SU-DHL-6 (cell line): Measurements from ENCODE around the gene EPB41L4B.

Experiments
- H2AFZ ChIP-seq: fragments of 200-600 bp; sonication (generic); 2 replicates; pipeline ENCODE4 v1.6.1; 2014; ENCODE audit warnings: low read depth, mild to moderate bottlenecking, moderate library complexity, mixed read lengths, antibody characterized with exemption, low read length; ENCODE audit not compliant: severe bottlenecking
- H3F3A ChIP-seq: fragments of 200-600 bp; shearing (Covaris generic); 2 replicates; pipeline ENCODE4 v1.6.0; 2016; ENCODE audit warnings: antibody characterized with exemption, mild to moderate bottlenecking; ENCODE audit not compliant: insufficient read depth
- H3K27ac ChIP-seq: fragments of 200-600 bp; sonication (generic); 2 replicates; pipeline ENCODE4 v1.5.1; 2016; ENCODE audit warnings: low read depth, mild to moderate bottlenecking, low read length, moderate library complexity, mixed read lengths
- H3K27me3 ChIP-seq: fragments of 200-600 bp; sonication (generic), shearing (Covaris generic); 2 replicates; pipeline ENCODE4 v1.6.0; 2014; ENCODE audit warnings: mild to moderate bottlenecking, low read length
- H3K36me3 ChIP-seq: fragments of 200-600 bp; sonication (generic); 2 replicates; pipeline ENCODE4 v1.6.1; 2014; ENCODE audit warnings: mild to moderate bottlenecking, low read length, mixed read lengths
- H3K4me2 ChIP-seq: fragments of 300-600, 200-600 bp; shearing (Covaris generic), sonication (generic); 2 replicates; pipeline ENCODE4 v1.6.0; 2014; ENCODE audit warnings: low read length, low read depth, mild to moderate bottlenecking; ENCODE audit not compliant: poor library complexity, severe bottlenecking
- H3K4me3 ChIP-seq: fragments of 200-600 bp; sonication (generic); 2 replicates; pipeline ENCODE4 v1.5.1; 2014; ENCODE audit warnings: antibody characterized with exemption, low read length, mild to moderate bottlenecking, mixed read lengths; ENCODE audit not compliant: insufficient read depth, poor library complexity, severe bottlenecking
- H3K79me2 ChIP-seq: fragments of 200-600 bp; sonication (generic); 2 replicates; pipeline ENCODE4 v1.6.1; 2014; ENCODE audit warnings: mild to moderate bottlenecking, low read length, moderate library complexity; ENCODE audit not compliant: insufficient read depth
- H3K9ac ChIP-seq: fragments of 200-600 bp; sonication (generic); 2 replicates; pipeline ENCODE4 v1.7.0; 2014; ENCODE audit warnings: mild to moderate bottlenecking, low read length
- H3K9me2 ChIP-seq: fragments of 200-600 bp; sonication (generic); replicated peaks from 2 replicates; pipeline ENCODE4 v1.6.1; 2014; ENCODE audit warnings: low read length; ENCODE audit not compliant: insufficient read depth
- H3K9me3 ChIP-seq: fragments of 200-600 bp; sonication (generic); 2 replicates; pipeline ENCODE4 v1.6.1; 2014; ENCODE audit warnings: low read length, mixed read lengths; ENCODE audit not compliant: insufficient read depth
- H4K20me1 ChIP-seq: fragments of 200-600 bp; sonication (generic); 2 replicates; pipeline ENCODE4 v1.6.1; 2014; ENCODE audit warnings: low read depth, mild to moderate bottlenecking, antibody characterized with exemption, low read length, moderate library complexity, mixed read lengths
- EZH2phosphoT487 ChIP-seq: fragments of 200-600 bp; sonication (generic), shearing (Covaris generic); conservative IDR thresholded peaks from 2 replicates; pipeline ENCODE4 v1.6.1; 2018; ENCODE audit warnings: mild to moderate bottlenecking, antibody characterized with exemption, low read length, moderate library complexity, mixed read lengths
- TF ChIP-seq, protein P1 (sequence below): fragments of 200-600 bp; sonication (generic); IDR thresholded peaks from one replicate; pipeline ENCODE4 v1.5.1; 2017; ENCODE audit warnings: antibody characterized with exemption, mild to moderate bottlenecking, low read length, moderate library complexity; ENCODE audit not compliant: insufficient read depth, poor library complexity, severe bottlenecking

Gene EPB41L4B

DNA sequence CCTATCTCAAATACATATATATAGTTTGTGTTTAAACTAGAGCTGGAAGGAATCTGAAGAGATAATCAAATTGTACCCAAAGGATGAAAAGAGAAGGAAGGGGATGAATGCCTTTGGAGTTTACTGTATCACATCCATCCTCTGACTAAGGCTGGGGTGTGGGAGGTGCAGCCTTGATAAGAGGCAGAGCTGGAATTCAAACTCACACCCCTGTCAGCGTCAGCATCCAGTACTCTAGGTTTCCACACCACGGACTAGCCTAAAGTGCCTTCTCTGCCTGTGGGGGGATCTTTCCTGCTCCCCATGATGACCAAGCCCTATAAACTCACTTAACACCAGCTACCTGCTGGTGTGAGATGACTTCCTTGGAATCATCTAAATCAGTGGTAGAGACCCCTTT is 48.1 kb downstream of the EPB41L4B start:
- H3K36me3 ChIP-seq, result no peaks in the 10 kb centered on the region
- H3K9me2 ChIP-seq, result no peaks in the 10 kb centered on the region
- H3K4me2 ChIP-seq, result no peak overlapping the region
- TF ChIP-seq, protein P1, sequence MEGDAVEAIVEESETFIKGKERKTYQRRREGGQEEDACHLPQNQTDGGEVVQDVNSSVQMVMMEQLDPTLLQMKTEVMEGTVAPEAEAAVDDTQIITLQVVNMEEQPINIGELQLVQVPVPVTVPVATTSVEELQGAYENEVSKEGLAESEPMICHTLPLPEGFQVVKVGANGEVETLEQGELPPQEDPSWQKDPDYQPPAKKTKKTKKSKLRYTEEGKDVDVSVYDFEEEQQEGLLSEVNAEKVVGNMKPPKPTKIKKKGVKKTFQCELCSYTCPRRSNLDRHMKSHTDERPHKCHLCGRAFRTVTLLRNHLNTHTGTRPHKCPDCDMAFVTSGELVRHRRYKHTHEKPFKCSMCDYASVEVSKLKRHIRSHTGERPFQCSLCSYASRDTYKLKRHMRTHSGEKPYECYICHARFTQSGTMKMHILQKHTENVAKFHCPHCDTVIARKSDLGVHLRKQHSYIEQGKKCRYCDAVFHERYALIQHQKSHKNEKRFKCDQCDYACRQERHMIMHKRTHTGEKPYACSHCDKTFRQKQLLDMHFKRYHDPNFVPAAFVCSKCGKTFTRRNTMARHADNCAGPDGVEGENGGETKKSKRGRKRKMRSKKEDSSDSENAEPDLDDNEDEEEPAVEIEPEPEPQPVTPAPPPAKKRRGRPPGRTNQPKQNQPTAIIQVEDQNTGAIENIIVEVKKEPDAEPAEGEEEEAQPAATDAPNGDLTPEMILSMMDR, result no peak
- no peak for TF ChIP-seq EZH2phosphoT487
- H3K79me2 ChIP-seq, result no peaks in the 10 kb centered on the region
- no peak overlapping the region for H3K9ac ChIP-seq
- H3K9me3 ChIP-seq, result peaks cover 2% of the 10 kb centered on the region; the same call in 1 of the 2 replicates
- no peak overlapping the region for H3K4me3 ChIP-seq
- H2AFZ ChIP-seq, result no peak overlapping the region
- H3F3A ChIP-seq, result no peaks in the 10 kb centered on the region
- H3K27ac ChIP-seq, result no peak overlapping the region
- H3K27me3 ChIP-seq, result no peaks in the 10 kb centered on the region
- no peaks in the 10 kb centered on the region for H4K20me1 ChIP-seq

DNA sequence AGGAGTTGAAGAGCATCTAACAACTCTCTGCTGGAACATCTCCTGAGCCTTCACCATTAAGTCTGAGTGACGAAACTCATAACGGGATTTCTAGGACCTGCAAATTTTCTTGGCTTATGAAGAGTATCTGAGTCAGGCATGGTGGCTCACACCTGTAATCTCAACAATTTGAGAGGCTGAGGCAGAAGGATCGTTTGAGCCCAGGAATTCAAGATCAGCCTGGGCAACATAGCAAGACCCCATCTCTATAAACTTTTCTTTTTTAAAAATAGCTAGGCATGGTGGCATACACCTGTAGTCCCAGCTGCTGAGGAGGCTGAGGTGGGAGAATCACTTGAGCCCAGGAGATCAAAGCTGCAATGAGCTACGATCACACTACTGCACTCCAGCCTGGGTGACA is 48.8 kb downstream of the EPB41L4B start:
- Histone ChIP-seq H3K27ac (no peak overlapping the region), H3K36me3 (no peaks in the 10 kb centered on the region), H3K9me2 (no peaks in the 10 kb centered on the region), H3K9ac (no peak overlapping the region), H3K27me3 (no peaks in the 10 kb centered on the region), H3F3A (no peaks in the 10 kb centered on the region), H4K20me1 (no peaks in the 10 kb centered on the region), H3K79me2 (no peaks in the 10 kb centered on the region), H3K9me3 (peaks cover 9% of the 10 kb centered on the region; the same call in 1 of the 2 replicates), H3K4me2 (no peak overlapping the region), H3K4me3 (no peak overlapping the region), H2AFZ (no peak overlapping the region)
- TF ChIP-seq EZH2phosphoT487, result no peak
- TF ChIP-seq, protein P1, result no peak

DNA sequence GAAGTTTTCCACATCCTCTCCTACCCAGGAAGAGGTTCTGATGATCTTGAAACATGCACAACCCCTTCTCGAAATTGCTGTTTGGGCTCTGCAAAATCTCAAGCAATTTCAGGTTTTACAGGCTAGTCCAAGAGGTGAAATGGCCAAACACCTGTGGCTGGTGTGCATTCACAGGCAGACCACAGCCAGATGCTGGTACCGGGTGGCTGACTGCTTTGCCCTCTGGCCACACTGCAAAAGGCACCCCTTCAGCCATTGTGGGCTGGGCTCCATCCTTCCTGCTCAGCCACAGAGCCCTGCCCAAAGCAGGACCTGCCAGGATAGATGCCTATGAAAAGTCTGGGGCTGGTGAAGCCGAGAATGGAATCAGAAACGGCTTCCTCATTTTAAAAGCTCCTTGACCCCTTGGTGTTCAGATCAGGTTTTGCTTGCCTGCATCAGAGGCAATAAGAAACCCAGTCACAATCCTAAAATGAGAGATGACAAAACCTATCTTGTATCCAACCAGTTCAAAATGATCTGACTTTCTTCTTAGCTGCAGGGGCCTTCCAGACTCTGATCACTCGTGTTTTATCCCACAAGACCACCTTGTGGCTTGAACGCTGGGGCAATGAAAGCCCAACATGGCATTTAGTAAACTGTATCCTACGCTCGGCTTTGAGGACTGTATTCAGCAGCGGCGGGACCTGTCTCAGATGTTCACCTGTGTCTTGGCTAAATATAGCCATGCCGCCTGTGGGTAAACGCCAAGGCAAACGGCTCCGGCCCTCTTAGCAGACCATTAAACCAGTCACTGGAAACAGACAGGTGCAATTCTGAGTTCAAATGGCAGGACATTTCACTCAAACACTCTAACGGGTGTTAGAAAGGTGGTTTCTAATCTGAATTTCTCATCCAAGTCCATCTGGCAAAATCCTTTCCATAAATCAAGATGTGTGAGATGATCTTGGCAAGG is 49.6 kb downstream of the EPB41L4B start:
- H3K9me2 ChIP-seq, result no peaks in the 10 kb centered on the region
- no peaks in the 10 kb centered on the region for H4K20me1 ChIP-seq
- H3F3A ChIP-seq, result no peaks in the 10 kb centered on the region
- no peaks in the 10 kb centered on the region for H3K27me3 ChIP-seq
- H3K4me3 ChIP-seq, result no peak overlapping the region
- H3K9ac ChIP-seq, result no peak overlapping the region
- H3K36me3 ChIP-seq, result no peaks in the 10 kb centered on the region
- H3K4me2 ChIP-seq, result no peak overlapping the region
- H3K79me2 ChIP-seq, result no peaks in the 10 kb centered on the region
- no peak overlapping the region for H2AFZ ChIP-seq
- H3K27ac ChIP-seq, result no peak overlapping the region
- peaks cover 10% of the 10 kb centered on the region; the same call in 1 of the 2 replicates for H3K9me3 ChIP-seq
- no peak for TF ChIP-seq EZH2phosphoT487
- TF ChIP-seq, protein P1, result no peak
